ENCODE measurements around the gene ST8SIA2.

The ST8SIA2 gene

DNA sequence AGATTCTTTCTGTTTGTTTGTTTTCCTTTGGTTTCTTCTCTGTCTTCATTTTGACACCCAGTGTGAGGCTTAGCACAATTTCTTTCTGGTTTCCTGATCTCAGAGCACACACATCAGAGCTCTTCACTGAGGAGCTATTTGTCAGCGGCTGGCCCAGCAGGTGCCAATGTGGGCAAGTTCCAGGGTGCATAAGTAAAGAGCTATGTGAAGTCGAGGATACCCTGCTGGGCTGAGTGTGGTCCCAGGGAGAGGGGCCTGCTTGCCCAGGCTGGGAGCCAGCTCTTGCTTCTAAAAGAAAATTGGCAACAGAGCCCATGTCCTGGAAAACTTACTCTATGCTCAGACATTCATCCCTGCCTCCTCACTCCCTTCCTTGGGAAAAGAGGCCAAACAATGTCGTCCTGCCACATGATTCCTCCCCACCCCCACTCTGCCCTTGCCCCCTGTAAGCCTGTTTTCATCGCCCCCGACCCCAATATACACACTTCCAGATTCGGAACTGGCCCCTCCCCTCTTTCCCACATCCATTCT is 101.2 kb downstream of the ST8SIA2 start:
- no peak for DNase-seq (ENCODE audit: low spot score)

DNA sequence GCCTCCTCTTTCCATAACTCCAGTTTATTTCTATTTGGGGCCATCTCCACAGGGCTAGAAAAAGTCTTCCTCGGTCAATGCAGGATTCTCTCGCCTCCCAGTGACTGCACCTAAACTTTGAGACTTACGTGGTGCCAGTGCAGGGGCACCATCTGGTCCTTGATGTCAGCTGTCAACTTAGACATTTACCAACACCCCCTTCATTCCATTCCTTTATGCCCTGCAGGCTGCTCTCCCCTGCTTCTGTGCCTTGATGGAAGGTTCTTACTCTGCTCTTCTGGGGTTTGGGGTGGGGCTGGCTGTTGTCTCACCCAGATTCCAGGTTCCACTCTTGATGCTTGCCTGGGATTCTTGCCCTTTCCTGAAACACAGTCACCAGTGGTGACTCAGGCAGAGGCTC is 101.8 kb downstream of the ST8SIA2 start:
- no peak for DNase-seq (ENCODE audit: low spot score)

DNA sequence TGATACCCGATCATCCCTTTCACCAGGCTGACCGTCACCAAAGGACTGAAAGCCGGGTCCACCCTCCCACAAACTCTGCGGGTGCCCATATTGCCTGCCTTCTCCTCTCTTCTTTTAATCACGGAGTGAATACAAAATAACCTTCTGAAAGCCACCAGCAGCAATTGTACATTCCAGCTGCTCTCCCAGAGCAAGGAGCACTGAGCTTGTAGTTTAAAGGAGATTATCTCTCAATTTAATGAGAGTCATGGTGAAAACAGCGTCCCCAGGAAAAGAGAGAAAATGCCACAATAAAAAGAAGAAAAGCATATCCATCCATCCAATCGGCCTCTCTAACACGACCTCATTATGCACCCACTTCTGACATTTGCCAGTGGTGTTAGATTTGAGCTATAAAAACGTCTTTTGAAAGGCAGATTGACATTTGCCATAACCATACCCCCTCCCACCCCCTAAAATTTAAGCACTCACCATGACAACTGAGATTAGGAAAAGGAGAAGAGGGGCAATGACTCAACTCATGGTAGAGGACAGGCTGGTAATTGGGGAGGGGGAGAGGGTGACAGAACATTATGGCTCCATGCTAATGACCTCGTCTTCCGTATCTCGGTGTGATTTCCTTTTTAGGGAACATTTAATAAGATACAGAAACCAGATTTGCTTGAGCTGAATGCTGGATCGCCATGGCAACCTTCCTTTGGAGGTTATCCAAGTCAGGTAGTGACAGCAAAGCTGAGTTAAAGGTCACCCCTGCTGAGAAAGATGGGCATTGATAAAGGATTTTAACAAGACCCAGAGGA is 106.2 kb downstream of the ST8SIA2 start:
- DNase-seq (ENCODE audit: low spot score) = no peak

DNA sequence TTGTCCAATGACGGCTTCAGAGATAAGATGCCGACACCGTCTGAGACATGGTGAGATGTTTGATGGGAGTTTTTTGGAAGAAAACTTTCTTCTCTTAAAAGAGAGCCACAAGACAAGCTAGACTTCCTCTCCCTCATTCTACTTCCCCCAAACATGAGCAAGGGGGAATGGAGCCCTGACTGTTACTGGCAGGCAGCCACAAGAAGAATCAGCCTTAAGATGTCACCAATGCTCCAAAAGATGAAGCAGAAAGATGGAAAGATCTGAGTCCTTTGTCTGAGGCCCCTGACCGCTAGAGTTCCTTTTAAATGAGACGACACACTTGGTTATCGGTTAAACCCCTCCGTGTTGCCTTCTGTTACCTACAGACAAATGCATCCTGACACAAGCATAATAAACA is 108.7 kb downstream of the ST8SIA2 start:
- DNase-seq (ENCODE audit: low spot score) = no peak

DNA sequence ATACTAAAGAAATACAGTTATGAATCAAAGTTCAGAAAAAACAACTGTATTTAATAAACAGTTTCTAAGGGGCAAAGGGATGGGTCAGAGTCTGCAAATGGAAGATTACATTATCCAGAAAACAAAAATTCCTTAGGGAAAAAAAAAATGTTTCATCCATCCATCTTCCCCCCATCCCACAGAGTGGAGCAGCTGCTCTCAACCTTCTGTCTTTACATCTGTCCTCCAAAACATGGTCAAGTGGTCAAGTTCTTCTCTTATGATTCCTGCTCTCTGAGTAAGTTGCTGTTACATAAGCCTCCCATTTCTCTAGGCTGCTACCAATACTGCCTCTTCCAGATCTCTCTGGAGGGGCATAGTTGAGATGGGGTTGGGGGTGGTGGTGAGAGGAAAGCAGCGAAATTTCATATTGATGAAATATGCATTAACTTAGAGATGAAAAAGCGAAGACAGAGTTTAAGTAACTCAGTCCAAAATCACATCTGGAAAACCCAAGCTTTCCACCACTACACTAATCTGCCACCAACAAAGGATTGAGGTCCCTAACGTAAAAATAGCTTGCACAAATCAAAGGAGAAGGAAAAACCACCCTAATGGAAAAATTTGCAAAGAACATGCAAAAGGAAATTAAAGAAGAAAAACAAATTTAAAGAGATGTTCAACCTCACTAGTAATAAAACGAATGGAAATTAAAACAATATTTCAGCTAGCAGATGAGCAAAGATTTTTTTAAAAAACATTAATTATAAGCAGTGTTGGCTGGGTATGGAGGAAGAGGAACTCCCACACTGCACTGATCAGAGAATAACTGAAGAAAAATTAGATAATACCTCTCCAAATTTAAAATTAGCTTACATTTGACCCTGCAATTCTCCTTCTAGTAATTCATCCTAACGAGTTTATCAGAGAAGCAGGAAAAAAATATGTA is 109.5 kb downstream of the ST8SIA2 start:
- no peak for DNase-seq (ENCODE audit: low spot score)

DNA sequence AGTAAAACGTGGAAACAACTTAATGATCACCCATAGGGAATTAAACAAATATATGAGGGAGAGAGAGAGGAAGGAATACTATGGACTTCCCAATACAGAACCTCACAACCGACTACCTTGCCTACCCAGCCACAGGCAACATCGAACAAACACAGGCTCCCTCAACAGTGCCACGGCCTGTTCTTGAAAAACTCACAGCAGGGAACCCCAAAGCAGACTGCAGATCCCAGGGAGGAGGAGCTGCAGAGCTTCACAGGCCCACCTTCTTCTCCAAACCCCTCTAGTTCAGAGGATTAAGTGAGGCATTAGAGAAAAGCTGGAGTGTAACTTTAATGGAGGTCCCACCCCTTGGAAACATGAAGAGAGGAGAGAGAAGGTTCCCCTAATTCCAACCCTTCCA is 110.2 kb downstream of the ST8SIA2 start:
- DNase-seq (ENCODE audit: low spot score) = no peak

DNA sequence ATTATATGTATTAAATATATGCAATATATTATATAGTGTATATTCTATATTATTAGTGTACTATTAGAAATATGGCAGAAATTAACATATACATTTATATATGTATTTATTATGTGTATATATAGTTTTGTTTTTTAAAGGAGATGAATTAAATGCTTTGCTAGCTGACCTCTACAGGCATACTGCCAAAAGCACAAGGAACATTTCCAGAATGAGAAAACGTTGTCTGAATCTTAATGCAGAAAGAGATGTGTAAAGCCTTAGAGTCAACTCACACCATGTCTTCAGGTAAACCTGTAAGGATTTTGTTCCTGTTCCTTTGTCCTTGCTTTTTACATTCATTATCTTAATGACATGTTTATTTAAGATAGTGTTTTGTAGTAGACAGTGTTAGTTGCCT is 111.9 kb downstream of the ST8SIA2 start:
- DNase-seq (ENCODE audit: low spot score) = no peak

DNA sequence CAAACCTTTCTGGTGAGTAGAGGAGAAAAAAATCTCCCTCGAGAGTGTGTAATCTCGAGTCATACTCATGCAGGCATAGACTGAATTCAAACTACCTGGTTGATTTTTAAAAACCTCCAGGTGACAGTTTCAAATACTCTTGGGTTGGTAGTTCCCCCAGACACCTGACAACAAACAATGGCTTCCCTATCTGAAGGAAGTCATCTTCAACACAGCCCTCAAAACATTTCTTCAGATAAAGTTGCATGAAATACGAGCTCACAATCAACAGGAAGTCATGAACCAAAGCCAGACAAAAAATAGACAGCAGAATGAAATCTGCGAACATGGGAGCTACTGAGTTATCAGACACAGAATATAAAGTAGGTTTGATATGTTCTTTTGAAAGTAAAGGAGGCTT is 112.8 kb downstream of the ST8SIA2 start:
- DNase-seq (ENCODE audit: low spot score) = no peak

DNA sequence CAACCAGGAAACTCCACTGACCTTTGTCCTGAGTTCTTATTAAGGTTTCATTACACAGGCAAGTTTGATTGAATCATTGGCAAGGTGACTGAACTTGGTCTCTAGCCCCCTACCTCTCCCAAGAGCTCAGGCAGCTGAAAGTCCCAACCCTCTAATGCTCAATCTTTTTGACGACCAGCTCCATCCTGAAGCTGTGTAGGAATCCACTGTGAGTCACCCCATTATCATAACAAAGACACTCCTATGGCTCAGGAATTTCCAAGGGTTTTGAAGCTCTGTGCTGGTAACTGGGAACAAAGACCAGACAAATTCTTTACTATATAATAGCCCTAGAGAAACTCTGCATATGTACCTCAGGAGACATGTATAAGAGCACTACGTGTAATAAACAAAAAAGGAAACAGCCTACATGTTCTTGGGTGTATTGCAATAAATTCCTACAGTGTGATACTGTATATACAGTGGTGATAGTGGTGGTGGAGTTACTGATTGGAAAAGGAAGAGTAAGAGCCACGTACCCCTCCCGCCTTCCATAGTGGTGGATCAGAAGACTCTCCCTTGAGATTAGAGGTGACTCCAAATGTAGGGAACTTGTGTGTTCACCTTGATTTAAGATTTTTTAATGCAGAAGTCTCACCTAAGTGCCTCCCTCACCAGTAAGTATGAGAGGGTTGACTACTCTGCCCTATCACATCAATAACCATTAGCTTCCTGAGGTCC is 116.6 kb downstream of the ST8SIA2 start:
- peak; percentile 8 for DNase-seq (ENCODE audit: low spot score)

Measured in kidney capillary endothelial cell (primary cell).